NCI-H2196 treated with DMSO at 0.1 percent for 48 hours (cell line): ENCODE data around the gene CAMTA1.

Experiments used
- DNase-seq: peaks from one replicate; lab custom pipeline; 2025; ENCODE audit not compliant: unreplicated experiment; lab: John Stamatoyannopoulos, UW

Gene CAMTA1

GRCh38 chr1:7436056-7437005, 651.1 kb downstream of the CAMTA1 start:
- DNase-seq: no peak

- DNase-seq: no peak
Observed at GRCh38 chr1:7437036-7437435, 651.8 kb downstream of the CAMTA1 start.

- no peak for DNase-seq
Observed at GRCh38 chr1:7437608-7438395, 652.5 kb downstream of the CAMTA1 start.

GRCh38 chr1:7438396-7438785, 653.1 kb downstream of the CAMTA1 start:
- no peak for DNase-seq

- no peak for DNase-seq
Observed at GRCh38 chr1:7438921-7439655, 653.8 kb downstream of the CAMTA1 start.

GRCh38 chr1:7440154-7440553, 654.9 kb downstream of the CAMTA1 start:
- no peak for DNase-seq

- no peak for DNase-seq
Observed at GRCh38 chr1:7441143-7441841, 656.0 kb downstream of the CAMTA1 start.

- DNase-seq: no peak
Observed at GRCh38 chr1:7442036-7442435, 656.8 kb downstream of the CAMTA1 start.

- no peak for DNase-seq
Observed at GRCh38 chr1:7442918-7443317, 657.7 kb downstream of the CAMTA1 start.

GRCh38 chr1:7444363-7444762, 659.1 kb downstream of the CAMTA1 start:
- no peak for DNase-seq

GRCh38 chr1:7447093-7447492, 661.8 kb downstream of the CAMTA1 start:
- DNase-seq: no peak

GRCh38 chr1:7447736-7448135, 662.5 kb downstream of the CAMTA1 start:
- no peak for DNase-seq

GRCh38 chr1:7448986-7449385, 663.7 kb downstream of the CAMTA1 start:
- no peak for DNase-seq

GRCh38 chr1:7449750-7450149, 664.5 kb downstream of the CAMTA1 start:
- no peak for DNase-seq

GRCh38 chr1:7450838-7451237, 665.6 kb downstream of the CAMTA1 start:
- no peak for DNase-seq

GRCh38 chr1:7453038-7453437, 667.8 kb downstream of the CAMTA1 start:
- DNase-seq: no peak

GRCh38 chr1:7454052-7454815, 669.0 kb downstream of the CAMTA1 start:
- DNase-seq: no peak

GRCh38 chr1:7454895-7455784, 669.9 kb downstream of the CAMTA1 start:
- DNase-seq: no peak
